NT2/D1 (cell line): ENCODE data around the gene CD69.

ENCODE experiments used
- SUZ12 ChIP-seq: IDR thresholded peaks from 2 replicates; pipeline ENCODE4 v1.6.1; 2011; ENCODE audit not compliant: insufficient read length, insufficient read depth; ENCODE audit errors: extremely low read depth
- YY1 ChIP-seq: IDR thresholded peaks from 2 replicates; pipeline ENCODE4 v1.6.1; 2011; ENCODE audit not compliant: insufficient read length, insufficient read depth
- ZNF274 ChIP-seq: IDR thresholded peaks from 2 replicates; pipeline ENCODE4 v1.6.1; 2011; ENCODE audit warnings: mild to moderate bottlenecking, low read depth, low read length

- TF ChIP-seq SUZ12 (no peak), YY1 (no peak), ZNF274 (no peak)
Observed at GRCh38 chr12:9792185-9792900, 31.6 kb upstream of the CD69 start.
